ENCODE results near the gene LRP2BP. TPM values are rescaled to one million over a fixed set of nuclear protein-coding genes. Genes with fewer than 3 reads are reported as not detected.

LRP2BP gene
- total RNA-seq, 2 experiments from 2014 or later: 0.60 to 0.80 TPM

DNA sequence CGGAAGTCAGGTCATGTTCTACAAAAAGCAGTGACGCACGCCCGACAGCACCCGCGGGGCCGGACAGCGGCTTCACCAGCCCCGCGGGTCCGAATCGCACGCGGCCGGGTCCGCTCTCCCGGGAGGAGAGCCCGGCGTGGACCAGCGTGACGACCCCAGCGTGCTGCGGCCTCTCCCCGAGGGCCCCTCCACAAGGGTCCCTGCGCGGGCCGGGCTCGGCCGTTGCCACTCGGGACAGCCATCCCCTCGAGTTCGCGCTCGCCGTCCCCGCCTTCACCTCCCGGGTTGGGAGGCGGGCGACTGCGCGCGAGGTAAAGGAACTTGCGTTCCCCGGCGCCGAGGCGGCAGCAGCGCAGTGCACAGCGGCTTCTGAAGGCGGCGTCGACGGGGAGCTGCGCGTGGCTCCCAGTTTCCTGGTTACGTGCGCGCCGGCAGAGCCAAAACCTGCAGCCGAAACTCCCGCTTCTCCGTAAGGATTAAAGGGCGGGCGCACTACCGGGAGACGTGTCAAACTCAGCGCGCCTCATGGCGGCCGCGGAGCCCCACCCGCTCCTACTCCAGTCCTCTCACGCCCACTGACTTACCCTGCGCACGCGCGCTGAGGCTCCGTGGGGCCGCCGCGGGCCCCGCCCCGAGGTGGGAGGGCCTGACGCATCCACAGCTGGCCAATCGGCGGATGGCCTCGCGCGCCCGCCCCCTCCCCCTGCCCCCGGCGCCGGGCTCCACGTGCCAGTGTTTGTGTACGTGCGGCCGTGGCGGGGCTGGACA, 416 bp upstream of the LRP2BP start:
- peak; percentile 98 for DNase-seq
- peaks cover 37% of the 10 kb centered on the region for H3K4me1 Mint-ChIP-seq
- H3K4me3 Mint-ChIP-seq: peak overlapping the region; percentile 94
- intact Hi-C loops (cut with DNase I, micrococcal nuclease): loop anchor here (1.0 to 10.0 kb wide), 16 partner anchors 29 to 1951 kb away; partner anchors contain the start of genes CCDC110 (in 2 of the 2), ING2 (in 2 of the 2), SLC25A4 (in 2 of the 2) and UFSP2 (in 2 of the 2)
- H3K27me3 Mint-ChIP-seq: no peaks in the 10 kb centered on the region
- ChIA-PET POLR2A (interaction anchor here (0.9 to 1.6 kb wide), 3 partner anchors 30 to 253 kb away, joined by 3 to 11 read pairs (median 3); partner anchors contain the start of genes SLC25A4 and UFSP2), CTCF (interaction anchor here (0.6 to 1.3 kb wide), 4 partner anchors 30 to 226 kb away, joined by 3 to 8 read pairs (median 4); partner anchors contain the start of gene UFSP2)
- no peaks in the 10 kb centered on the region for H3K9me3 Mint-ChIP-seq (ENCODE audit: low read depth)
- H3K27ac Mint-ChIP-seq: peak overlapping the region; percentile 97
- H3K36me3 Mint-ChIP-seq (ENCODE audit: low read depth): peaks cover 30% of the 10 kb centered on the region
- ATAC-seq: peak; percentile 85

DNA sequence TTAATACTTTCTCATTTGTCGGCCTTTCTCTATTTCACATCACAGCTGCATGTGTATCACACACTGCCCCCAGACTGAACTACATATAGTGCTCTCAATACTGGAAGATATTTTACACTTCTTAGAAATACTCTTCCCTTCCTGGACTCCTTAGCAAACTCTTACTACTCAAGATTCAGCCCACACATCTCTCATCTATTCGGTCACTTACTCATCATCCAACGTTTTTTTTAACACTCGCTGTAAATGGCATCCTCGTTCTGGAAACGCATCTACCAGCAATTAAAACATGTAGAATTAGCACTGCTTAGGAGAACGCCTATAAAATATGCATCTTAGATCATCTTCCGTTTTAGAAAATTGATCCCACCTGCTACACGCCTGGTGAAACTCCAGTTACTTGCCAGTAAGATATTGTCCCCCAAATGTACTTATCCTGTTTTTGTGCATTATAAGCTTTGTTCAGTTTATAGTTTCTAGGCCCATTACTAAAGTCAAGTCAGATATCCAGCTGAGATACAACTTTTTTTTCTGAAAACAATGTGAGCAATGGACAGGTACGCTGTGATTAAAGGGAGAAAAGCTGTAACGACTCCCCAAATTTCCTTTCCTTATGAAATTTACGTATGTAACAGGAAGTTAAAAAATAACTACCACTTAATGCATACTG, 1.0 kb downstream of the LRP2BP start:
- ATAC-seq (peak; percentile 37), DNase-seq (no peak)
- peaks cover 37% of the 10 kb centered on the region for H3K4me1 Mint-ChIP-seq
- H3K27ac Mint-ChIP-seq: peak overlapping the region; percentile 97
- intact Hi-C loops (cut with DNase I, micrococcal nuclease): loop anchor here (2.0 to 10.0 kb wide), 6 partner anchors 50 to 1950 kb away; partner anchors contain the start of genes ING2 (in 2 of the 2) and CDKN2AIP (in 1 of the 2)
- no peaks in the 10 kb centered on the region for H3K27me3 Mint-ChIP-seq
- H3K4me3 Mint-ChIP-seq: peak overlapping the region; percentile 94
- H3K9me3 Mint-ChIP-seq (ENCODE audit: low read depth): no peaks in the 10 kb centered on the region
- ChIA-PET POLR2A (interaction anchor here (1.0 kb wide), 1 partner anchor 203 kb away, joined by 3 read pairs; no protein-coding TSS in a partner anchor), CTCF (interaction anchor here (1.4 kb wide), 1 partner anchor 32 kb away, joined by 5 read pairs; the partner anchor contains the start of gene UFSP2)
- peaks cover 21% of the 10 kb centered on the region for H3K36me3 Mint-ChIP-seq (ENCODE audit: low read depth)

DNA sequence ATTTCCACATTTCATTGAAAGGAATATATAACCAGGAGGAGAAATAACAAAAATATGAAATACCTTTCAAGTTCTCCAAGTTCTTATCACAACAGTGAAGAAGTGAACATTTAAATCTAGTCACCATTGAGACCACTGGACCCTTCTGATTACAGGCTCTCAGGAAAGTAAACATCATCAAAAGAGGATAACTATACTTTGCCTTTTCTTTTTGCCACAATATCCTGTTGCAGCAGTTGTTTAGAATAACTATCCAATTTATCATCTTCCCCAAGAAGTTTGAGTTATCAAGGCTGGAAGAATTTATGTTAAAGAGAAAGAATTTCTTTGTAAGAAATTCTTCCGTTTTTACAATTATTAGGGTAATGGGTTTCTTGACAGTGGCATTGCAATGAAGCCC, 3.6 kb downstream of the LRP2BP start:
- DNase-seq (no peak), ATAC-seq (no peak)
- H3K4me1 Mint-ChIP-seq: peaks cover 19% of the 10 kb centered on the region
- H3K36me3 Mint-ChIP-seq (ENCODE audit: low read depth): peaks cover 4% of the 10 kb centered on the region
- intact Hi-C loops (cut with DNase I, micrococcal nuclease): loop anchor here (10.0 kb wide), 2 partner anchors 1887 to 1947 kb away; partner anchors contain the start of genes ING2 (in 2 of the 2) and CDKN2AIP (in 1 of the 2)
- H3K27ac Mint-ChIP-seq: no peak overlapping the region
- H3K4me3 Mint-ChIP-seq: no peak overlapping the region
- POLR2A ChIA-PET: no interaction called here
- CTCF ChIA-PET: no interaction called here
- H3K27me3 Mint-ChIP-seq: no peaks in the 10 kb centered on the region
- no peaks in the 10 kb centered on the region for H3K9me3 Mint-ChIP-seq (ENCODE audit: low read depth)

DNA sequence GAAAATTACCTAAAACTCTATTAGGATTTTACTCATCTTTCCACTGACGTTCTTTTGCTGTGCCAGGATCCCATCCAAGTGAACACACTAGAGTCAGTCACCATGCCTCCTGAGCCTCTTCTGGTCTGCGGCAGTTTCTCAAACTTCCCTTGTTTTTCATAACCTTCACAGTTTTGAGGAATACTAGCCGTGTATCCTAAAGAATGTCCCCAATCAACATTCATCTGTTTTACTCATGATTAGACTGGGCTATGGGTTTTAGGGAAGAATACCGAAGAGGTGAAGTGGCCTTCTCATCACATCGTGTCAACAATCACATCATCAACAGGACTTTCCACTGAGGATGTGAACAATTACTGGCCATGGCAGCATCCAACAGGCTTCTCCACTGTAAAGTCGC, 4.8 kb downstream of the LRP2BP start:
- no peak for ATAC-seq

DNA sequence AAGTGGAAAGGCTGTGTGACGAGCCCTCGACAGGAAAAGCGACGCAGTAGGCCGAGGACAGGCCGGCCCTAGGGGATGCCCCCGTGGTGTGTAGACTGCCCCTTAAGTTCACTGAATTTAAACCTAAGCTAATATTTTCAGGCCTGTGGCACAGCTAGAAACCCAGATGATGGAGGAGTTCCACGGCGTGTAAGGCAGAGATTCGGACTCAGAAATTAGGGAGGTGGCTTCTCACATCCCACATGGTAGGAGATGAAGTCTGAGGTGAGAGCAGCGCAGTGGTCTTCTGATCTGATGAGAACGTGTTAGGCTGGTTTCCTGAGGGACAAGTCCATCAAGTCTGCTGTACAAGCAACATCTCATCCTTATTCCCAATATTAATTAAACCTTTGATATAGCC, 7.8 kb downstream of the LRP2BP start:
- Mint-ChIP-seq H3K27me3 (peaks cover 3% of the 10 kb centered on the region), H3K9me3 (ENCODE audit: low read depth) (no peaks in the 10 kb centered on the region), H3K36me3 (ENCODE audit: low read depth) (no peaks in the 10 kb centered on the region), H3K4me1 (peaks cover 11% of the 10 kb centered on the region), H3K27ac (no peak overlapping the region), H3K4me3 (no peak overlapping the region)
- intact Hi-C loops (cut with DNase I, micrococcal nuclease): no loop called here
- ChIA-PET POLR2A (no interaction called here), CTCF (no interaction called here)
- DNase-seq (no peak), ATAC-seq (no peak)

More for the DNA sequence above, 4.8 kb downstream of the LRP2BP start:
- H3K4me3 Mint-ChIP-seq: no peak overlapping the region
- ChIA-PET POLR2A (no interaction called here), CTCF (interaction anchor here (0.7 kb wide), 1 partner anchor 240 kb away, joined by 3 read pairs; no protein-coding TSS in a partner anchor)
- DNase-seq: no peak
- no peaks in the 10 kb centered on the region for H3K36me3 Mint-ChIP-seq (ENCODE audit: low read depth)
- H3K4me1 Mint-ChIP-seq: peaks cover 15% of the 10 kb centered on the region
- H3K27ac Mint-ChIP-seq: no peak overlapping the region
- intact Hi-C loops (cut with DNase I, micrococcal nuclease): loop anchor here (10.0 kb wide), 2 partner anchors 1886 to 1946 kb away; partner anchors contain the start of genes ING2 (in 2 of the 2) and CDKN2AIP (in 1 of the 2)
- H3K27me3 Mint-ChIP-seq: no peaks in the 10 kb centered on the region
- no peaks in the 10 kb centered on the region for H3K9me3 Mint-ChIP-seq (ENCODE audit: low read depth)

DNA sequence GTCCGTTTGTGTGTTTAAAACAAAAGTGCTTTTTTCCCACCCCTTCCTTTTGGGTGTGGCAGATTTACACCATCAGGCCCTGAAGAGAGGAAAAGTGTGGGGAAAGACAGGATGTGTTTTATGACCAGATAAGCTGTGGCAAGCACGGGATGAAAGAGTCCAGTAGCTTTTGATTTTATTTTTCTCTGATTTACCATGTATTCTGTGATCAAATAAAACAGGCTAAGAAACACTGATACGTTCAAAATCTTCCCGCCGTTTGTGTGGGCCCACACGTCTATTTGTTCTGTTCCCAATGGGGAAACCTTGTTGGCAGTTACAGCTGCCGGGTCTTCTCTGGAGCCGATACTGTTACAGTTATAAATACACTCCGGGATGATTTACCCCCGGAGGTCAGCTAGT, 10.8 kb downstream of the LRP2BP start:
- Mint-ChIP-seq H3K36me3 (ENCODE audit: low read depth) (peaks cover 5% of the 10 kb centered on the region), H3K9me3 (ENCODE audit: low read depth) (peaks cover 7% of the 10 kb centered on the region), H3K27me3 (peaks cover 3% of the 10 kb centered on the region), H3K27ac (no peak overlapping the region), H3K4me1 (peaks cover 11% of the 10 kb centered on the region), H3K4me3 (no peak overlapping the region)
- intact Hi-C loops (cut with DNase I, micrococcal nuclease): no loop called here
- ATAC-seq (no peak), DNase-seq (no peak)
- ChIA-PET CTCF (interaction anchor here (0.6 to 1.0 kb wide), 5 partner anchors 20 to 400 kb away, joined by 3 read pairs; no protein-coding TSS in a partner anchor), POLR2A (no interaction called here)

DNA sequence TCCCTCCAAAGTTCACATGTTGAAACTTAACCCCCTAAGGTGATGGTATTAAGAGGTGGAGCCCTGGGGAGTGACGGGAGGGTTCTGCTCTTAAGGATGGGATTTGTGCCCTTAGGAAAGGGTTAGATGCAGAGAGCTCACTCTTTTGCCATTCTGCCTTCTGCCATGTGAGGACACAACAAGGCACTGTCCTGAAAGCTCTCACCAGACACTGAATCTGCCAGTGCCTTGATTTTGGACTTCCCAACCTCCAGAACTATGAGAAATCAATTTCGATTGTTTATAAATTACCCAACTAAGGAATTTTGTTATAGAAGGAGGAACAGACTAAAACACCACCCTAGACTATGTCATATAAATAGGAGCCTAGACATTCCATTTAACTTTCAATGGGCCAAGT, 11.7 kb downstream of the LRP2BP start:
- ATAC-seq (no peak), DNase-seq (no peak)
- Mint-ChIP-seq H3K4me3 (no peak overlapping the region), H3K9me3 (ENCODE audit: low read depth) (peaks cover 7% of the 10 kb centered on the region), H3K27me3 (peaks cover 3% of the 10 kb centered on the region), H3K36me3 (ENCODE audit: low read depth) (peaks cover 5% of the 10 kb centered on the region), H3K27ac (no peak overlapping the region), H3K4me1 (peaks cover 11% of the 10 kb centered on the region)
- CTCF ChIA-PET: interaction anchor here (0.6 to 1.0 kb wide), 4 partner anchors 19 to 401 kb away, joined by 3 read pairs; no protein-coding TSS in a partner anchor
- POLR2A ChIA-PET: no interaction called here
- intact Hi-C loops (cut with DNase I, micrococcal nuclease): no loop called here

DNA sequence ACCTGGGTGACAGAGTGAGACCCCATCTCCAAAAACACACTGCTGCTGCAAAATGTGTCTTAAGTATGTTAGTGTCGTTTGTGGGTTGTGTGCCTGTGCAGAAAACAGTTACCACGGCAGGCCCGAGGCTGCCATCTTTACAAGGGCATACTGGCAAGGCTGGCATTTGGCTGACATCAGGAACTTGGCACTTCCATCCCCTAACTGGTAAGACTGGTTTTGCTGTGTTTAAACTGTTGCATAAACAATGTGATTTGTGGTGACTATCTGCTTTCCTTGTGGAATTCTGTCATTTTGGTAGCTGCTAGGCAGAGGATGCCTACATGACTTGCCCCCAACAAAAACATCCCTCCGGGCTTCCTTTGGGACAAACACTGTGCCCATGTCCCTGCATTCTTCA, 12.3 kb downstream of the LRP2BP start:
- ATAC-seq (no peak), DNase-seq (no peak)
- POLR2A ChIA-PET: no interaction called here
- Mint-ChIP-seq H3K27ac (no peak overlapping the region), H3K36me3 (ENCODE audit: low read depth) (peaks cover 5% of the 10 kb centered on the region), H3K9me3 (ENCODE audit: low read depth) (peaks cover 7% of the 10 kb centered on the region), H3K27me3 (peaks cover 3% of the 10 kb centered on the region), H3K4me1 (peaks cover 11% of the 10 kb centered on the region), H3K4me3 (no peak overlapping the region)
- CTCF ChIA-PET: no interaction called here
- intact Hi-C loops (cut with DNase I, micrococcal nuclease): no loop called here

DNA sequence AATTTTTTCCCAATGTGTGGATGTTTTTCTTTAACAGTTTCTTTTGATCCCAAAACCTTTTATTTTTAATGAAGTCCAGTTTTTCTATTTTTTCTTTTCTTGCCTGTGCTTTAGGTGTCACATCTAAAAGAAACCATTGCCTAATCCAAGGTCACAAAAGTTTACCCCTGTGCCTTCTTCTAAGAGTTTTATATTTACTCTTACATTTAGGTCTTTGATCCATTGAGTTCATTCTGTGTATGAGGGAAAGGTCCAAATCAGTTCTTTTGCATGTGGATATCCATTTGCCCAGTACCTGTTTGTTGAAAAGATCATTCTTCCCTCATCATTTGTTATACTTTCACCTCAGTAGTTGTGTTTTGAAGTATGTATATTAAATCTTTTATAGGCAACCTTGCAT, 13.0 kb downstream of the LRP2BP start:
- no peak overlapping the region for H3K4me3 Mint-ChIP-seq
- H3K9me3 Mint-ChIP-seq (ENCODE audit: low read depth): peaks cover 7% of the 10 kb centered on the region
- peaks cover 5% of the 10 kb centered on the region for H3K36me3 Mint-ChIP-seq (ENCODE audit: low read depth)
- H3K27ac Mint-ChIP-seq: no peak overlapping the region
- no peak for DNase-seq
- intact Hi-C loops (cut with DNase I, micrococcal nuclease): no loop called here
- ChIA-PET POLR2A (no interaction called here), CTCF (no interaction called here)
- H3K4me1 Mint-ChIP-seq: peaks cover 11% of the 10 kb centered on the region
- peaks cover 3% of the 10 kb centered on the region for H3K27me3 Mint-ChIP-seq
- no peak for ATAC-seq

DNA sequence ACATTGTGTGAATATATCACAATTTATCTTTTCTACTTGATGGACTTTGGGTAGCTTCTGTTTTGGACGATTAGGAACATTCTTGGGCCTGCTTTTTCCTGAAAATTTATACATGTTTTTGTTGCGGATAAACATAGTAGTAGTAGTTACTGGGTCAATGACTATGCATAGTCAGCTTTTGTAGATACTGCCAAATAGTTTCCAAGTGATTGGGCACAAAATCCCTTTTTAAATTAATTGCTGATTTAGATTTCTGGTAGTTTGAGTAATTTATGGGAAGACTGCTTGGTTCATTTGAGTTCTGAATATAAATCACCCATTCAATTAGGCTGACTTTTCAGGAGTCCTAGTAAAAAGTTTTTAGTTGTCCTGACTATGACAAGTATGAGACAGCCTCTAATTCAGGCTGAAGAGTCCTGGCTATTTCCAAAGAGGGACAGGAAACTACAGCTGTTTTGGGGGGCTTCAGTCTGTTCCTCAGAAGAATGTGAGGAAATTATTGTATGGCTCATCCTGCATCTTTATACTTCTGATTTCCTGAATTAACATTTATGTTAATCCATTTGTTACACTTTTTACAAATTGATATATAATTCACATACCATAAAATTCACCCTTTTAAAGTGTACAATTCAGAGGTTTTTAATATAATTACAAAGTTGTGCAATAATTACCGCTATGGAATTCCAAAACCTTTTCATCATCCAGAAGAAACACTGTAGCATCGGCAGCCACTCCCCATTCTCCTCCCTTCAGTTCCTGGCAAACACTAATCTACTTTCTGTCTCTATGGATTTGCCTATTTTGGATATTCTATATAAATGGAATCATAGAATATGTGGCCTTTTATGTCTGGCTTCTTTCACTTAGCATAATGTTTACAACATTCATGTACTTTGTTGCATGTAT, 14.2 kb downstream of the LRP2BP start:
- intact Hi-C loops (cut with DNase I, micrococcal nuclease): no loop called here
- POLR2A ChIA-PET: no interaction called here
- Mint-ChIP-seq H3K36me3 (ENCODE audit: low read depth) (peaks cover 5% of the 10 kb centered on the region), H3K27me3 (peaks cover 3% of the 10 kb centered on the region), H3K4me1 (peaks cover 11% of the 10 kb centered on the region), H3K9me3 (ENCODE audit: low read depth) (peaks cover 7% of the 10 kb centered on the region), H3K27ac (no peak overlapping the region), H3K4me3 (no peak overlapping the region)
- ATAC-seq: no peak
- DNase-seq: no peak
- CTCF ChIA-PET: no interaction called here

DNA sequence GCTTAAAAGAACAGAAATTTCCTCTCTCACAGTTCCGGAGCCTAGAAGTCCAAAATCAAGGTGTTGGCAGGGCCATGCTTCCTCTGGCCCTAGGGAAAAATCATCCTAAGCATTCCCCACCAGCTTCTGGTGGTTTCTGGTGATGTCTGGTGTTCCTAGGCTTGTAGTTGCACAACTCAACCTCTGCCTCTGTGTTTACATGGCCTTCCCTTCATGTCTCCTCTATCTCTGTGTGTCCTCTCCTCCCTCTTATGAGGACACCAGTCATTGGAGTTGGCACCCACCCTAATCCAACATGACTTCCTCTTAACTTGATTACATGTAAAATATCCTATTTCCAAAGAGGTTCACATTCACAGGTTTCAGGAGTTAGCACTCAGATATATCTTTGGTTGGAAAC, 15.4 kb downstream of the LRP2BP start:
- Mint-ChIP-seq H3K36me3 (ENCODE audit: low read depth) (peaks cover 5% of the 10 kb centered on the region), H3K4me3 (no peak overlapping the region), H3K27me3 (peaks cover 3% of the 10 kb centered on the region), H3K4me1 (peaks cover 10% of the 10 kb centered on the region), H3K9me3 (ENCODE audit: low read depth) (peaks cover 7% of the 10 kb centered on the region), H3K27ac (no peak overlapping the region)
- DNase-seq (no peak), ATAC-seq (no peak)
- intact Hi-C loops (cut with DNase I, micrococcal nuclease): no loop called here
- CTCF ChIA-PET: interaction anchor here (0.6 kb wide), 2 partner anchors 108 to 122 kb away, joined by 3 read pairs; no protein-coding TSS in a partner anchor
- POLR2A ChIA-PET: no interaction called here

All from activated CD4-positive, alpha-beta T cell treated with anti-CD3 and anti-CD28 coated beads for 36 hours (primary cell).